ENCODE measurements around the gene SIT1.

DNA sequence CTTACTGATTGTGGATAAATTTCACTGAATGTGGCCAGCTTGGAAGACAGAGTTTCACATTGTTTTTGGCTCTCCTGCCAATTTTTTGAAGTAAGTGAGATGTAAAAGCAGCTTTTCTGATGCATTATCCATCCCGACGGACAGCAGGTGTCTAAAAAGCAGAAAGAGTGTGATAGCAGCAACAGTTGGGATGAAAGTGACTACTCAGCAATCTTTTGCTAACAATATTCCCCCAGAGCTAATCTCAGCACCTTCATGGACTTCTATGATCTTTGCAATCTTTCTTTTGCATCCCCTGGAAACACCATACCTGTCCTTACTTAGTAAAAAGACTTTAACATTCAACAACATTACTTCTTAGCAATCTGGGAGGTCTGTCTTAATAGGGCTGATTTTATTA is 37.9 kb downstream of the SIT1 start:
- TF ChIP-seq, protein P1, sequence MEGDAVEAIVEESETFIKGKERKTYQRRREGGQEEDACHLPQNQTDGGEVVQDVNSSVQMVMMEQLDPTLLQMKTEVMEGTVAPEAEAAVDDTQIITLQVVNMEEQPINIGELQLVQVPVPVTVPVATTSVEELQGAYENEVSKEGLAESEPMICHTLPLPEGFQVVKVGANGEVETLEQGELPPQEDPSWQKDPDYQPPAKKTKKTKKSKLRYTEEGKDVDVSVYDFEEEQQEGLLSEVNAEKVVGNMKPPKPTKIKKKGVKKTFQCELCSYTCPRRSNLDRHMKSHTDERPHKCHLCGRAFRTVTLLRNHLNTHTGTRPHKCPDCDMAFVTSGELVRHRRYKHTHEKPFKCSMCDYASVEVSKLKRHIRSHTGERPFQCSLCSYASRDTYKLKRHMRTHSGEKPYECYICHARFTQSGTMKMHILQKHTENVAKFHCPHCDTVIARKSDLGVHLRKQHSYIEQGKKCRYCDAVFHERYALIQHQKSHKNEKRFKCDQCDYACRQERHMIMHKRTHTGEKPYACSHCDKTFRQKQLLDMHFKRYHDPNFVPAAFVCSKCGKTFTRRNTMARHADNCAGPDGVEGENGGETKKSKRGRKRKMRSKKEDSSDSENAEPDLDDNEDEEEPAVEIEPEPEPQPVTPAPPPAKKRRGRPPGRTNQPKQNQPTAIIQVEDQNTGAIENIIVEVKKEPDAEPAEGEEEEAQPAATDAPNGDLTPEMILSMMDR (conservative IDR thresholded peaks at IDR 0.05; ENCODE audit: low read length): no peak
- no peak for TF ChIP-seq EZH2phosphoT487 (IDR thresholded peaks at IDR 0.05; ENCODE audit: borderline replicate concordance, low read depth, low read length)

Data from OCI-LY7 (cell line).